ENCODE data around the gene HFM1.

HFM1 gene

GRCh38 chr1:91234181-91234580 is 170.5 kb downstream of the HFM1 start:
- DNase-seq, result no peak

- DNase-seq, result no peak
These were observed 177.9 kb downstream of the HFM1 start for GRCh38 chr1:91226741-91227140.

DNA sequence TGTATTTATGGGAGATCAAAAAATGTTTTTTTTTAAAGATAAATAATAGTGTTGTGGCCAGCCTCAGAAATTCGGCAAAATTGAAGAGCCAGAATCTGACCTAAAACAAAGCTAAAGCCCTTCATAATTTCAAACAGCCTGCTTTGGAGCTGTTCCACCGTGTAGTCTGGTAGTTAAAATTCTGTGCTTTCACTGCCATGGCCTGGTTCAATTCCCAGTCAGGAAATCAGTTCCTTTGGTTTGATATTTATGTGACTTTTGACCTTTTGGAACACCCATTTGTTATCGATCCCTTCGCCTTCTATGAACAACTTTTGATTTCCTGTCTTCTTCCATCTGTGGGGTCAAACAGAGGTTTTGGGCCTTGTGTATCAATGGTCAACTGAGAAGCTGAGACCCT is 179.8 kb downstream of the HFM1 start:
- DNase-seq, result no peak

- no peak for DNase-seq
These were observed 183.6 kb downstream of the HFM1 start for GRCh38 chr1:91221017-91221416.

DNA sequence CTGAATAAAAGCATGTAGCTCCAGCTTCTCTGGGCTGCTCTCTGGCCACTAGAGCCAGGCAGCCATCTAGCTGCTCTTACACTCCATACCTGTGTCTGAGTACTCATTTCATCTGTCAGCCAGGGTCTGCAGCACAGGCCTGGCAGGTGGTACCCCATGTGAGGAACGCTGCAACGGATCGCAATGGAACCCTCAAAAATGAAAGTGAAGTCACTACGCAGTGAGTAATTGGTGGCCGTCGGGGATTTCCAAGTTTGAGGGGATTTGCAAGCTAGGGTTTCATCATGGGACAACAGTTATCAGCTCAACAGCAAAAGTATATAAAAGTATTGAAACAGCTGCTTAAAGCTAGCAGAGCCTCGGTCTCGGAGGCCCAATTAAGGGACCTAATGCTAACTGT is 186.7 kb downstream of the HFM1 start:
- DNase-seq, result no peak
